NCI-H146 (cell line): ENCODE measurements around the gene FAM81B.

Source experiments
- DNase-seq: peaks from one replicate; lab custom pipeline; 2025; lab: John Stamatoyannopoulos, UW

FAM81B gene

GRCh38 chr5:95471487-95471886 is 80.3 kb downstream of the FAM81B start:
- no peak for DNase-seq

DNA sequence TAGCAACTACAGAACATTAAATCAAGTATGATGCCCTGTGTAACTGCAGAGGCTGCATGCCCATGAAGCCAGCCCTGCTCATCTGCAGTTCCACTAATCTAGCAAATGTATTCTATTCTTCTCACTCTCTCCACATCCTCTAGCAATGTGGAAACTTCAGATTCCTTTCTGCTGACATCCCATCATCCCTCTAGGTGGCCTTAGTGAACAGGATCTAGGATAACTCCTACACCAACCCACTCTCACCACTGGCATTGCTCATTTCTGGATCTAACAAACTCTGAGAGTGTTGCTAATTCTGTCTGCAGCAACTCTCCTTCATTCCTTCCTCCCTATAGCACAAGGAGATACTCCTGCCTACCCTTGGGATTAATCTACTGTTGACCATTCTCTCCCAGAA is 80.8 kb downstream of the FAM81B start:
- no peak for DNase-seq

- no peak for DNase-seq
Measured at GRCh38 chr5:95484421-95484820, 93.3 kb downstream of the FAM81B start.

- DNase-seq, result no peak
Measured at GRCh38 chr5:95486191-95486590, 95.0 kb downstream of the FAM81B start.

DNA sequence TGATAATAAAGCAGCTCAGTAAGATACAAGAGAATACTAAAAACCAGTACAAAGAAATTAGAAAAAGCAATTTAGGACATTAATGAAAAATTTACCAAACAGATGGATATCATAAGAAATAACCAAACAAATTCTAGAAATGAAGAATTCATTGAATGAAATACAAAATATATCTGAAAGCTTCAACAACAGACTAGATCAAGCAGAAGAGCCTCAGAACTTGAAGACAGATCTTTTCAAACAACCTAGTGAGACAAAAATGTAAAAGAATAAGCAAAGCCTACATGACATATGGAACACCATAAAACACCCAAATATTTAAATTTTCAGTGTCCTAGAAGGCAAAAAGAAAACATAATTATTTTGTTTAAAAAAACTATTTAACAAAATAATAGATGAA is 96.7 kb downstream of the FAM81B start:
- no peak for DNase-seq
